Erythroblast (primary cell): ENCODE data around the gene ZNF483.

Experiments
- GATA1 ChIP-seq: IDR thresholded peaks from 2 replicates; pipeline ENCODE4 v1.6.1; 2011; ENCODE audit warnings: low read depth, mild to moderate bottlenecking, control low read depth, low read length, moderate library complexity
- POLR2A ChIP-seq: IDR thresholded peaks from 2 replicates; pipeline ENCODE4 v1.6.1; 2011; ENCODE audit warnings: mild to moderate bottlenecking, low read length

DNA sequence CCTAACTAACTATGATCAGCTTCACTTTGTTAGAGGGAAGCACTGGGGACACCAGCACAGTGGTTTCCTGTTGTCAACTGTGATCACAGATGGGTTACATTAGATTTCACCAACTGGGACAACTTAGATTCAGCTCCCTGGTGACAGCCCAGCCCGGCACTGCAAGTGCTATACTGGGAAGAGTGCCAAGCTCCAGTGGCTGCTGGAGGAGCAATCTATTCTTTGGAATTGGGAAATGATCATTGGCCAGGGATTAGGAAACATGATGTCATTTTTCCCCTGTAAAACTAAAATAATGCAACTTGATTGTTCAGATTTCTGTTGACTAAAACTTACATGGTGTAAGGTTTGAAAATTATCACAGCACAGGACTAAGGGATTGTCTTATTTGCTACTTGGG is 41.3 kb downstream of the ZNF483 start:
- TF ChIP-seq POLR2A, result no peak
- TF ChIP-seq GATA1, result no peak
